GM18517 (cell line): Measurements from ENCODE around the gene TMEM271.

ENCODE experiments used
- ATAC-seq: cut with Tn5 transposase; IDR thresholded peaks from one replicate; pipeline ENCODE4 v1.9.1; 2021; ENCODE audit warnings: mild to moderate bottlenecking, moderate library complexity; ENCODE audit not compliant: unreplicated experiment

TMEM271 gene

DNA sequence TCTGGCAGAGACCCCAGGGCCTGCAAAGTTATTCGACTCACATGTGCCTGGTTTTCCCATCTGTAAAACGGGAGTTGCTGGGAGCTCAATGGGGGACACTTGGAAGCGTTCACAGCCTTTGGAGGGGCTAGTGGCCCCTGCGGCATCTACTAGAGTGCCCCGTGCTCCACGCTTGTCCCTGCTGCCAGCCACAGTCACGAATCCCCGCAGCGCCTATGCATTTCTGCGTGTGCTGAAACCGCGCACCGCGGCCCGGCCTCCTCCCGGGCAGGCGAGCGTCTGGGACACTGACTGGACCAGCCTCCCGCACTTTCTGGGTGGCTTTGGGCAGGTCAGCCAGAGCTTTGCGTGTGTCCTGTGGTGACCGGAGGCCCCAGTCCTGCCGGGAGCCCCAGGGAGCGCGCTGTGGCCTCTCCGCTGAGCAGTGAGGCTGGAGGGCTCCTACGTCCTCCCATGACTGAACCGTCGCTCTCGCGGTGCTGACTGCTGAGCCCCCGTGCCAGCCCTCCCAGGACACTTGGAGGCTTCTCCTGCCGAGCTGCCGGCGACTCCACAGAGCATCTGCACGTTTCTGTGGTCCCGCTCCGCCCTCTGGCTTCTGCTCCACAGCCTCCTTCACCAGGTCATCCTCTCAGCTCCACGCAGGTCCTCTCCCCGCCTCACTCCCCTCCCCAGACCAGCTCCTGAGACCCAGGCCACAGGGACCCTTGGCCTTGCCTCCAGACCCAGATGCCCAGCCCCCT, 40.7 kb downstream of the TMEM271 start:
- ATAC-seq, result no peak

DNA sequence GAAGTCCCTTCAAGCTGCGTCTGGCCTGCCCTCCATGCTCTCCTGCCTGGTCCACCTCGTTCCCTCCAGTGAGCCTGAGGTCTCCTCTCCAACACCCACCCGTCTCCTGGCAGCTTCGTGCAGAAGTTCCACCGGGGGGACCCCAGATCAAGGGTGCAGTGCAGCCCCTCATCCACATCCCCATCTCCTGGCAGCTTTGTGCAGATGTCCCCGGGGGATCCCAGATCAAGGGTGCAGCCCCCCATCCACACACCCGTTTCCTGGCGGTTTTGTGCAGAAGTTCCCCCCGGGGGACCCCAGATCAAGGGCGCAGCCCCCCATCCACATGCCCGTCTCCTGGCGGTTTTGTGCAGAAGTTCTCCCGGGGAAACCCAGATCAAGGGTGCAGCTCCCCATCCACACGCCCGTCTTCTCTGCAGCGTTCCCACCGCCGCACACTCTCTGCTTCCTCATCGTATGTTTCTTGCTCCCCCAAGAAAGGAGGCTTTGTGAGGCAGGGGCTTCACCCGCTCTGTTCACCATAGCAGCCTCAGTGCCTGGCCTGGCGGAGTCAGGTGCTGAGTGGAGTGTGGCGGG, 41.4 kb downstream of the TMEM271 start:
- no peak for ATAC-seq

DNA sequence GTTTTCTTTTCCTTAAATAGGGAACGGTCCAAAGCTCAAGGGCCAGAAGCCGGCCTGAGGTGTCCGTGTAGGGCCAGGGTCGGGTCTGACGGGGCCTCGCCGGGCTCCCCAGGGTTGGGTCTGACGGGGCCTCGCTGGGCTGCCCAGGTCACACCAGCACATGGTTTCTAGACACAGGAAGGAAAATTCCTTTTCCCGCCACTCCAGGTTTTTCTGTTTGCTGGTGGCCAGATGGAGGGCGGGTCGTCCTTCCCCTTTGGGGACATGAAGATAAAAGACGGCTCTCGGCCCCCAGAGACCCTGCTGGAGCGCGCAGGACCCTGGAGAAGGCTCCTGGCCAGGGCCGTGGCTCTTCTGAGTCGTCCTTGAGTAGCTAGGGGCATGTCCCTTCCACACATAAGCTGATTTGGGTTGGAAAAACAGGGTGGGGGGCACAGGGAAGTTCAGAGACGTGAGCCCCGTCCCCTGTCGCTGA, 42.0 kb downstream of the TMEM271 start:
- no peak for ATAC-seq

DNA sequence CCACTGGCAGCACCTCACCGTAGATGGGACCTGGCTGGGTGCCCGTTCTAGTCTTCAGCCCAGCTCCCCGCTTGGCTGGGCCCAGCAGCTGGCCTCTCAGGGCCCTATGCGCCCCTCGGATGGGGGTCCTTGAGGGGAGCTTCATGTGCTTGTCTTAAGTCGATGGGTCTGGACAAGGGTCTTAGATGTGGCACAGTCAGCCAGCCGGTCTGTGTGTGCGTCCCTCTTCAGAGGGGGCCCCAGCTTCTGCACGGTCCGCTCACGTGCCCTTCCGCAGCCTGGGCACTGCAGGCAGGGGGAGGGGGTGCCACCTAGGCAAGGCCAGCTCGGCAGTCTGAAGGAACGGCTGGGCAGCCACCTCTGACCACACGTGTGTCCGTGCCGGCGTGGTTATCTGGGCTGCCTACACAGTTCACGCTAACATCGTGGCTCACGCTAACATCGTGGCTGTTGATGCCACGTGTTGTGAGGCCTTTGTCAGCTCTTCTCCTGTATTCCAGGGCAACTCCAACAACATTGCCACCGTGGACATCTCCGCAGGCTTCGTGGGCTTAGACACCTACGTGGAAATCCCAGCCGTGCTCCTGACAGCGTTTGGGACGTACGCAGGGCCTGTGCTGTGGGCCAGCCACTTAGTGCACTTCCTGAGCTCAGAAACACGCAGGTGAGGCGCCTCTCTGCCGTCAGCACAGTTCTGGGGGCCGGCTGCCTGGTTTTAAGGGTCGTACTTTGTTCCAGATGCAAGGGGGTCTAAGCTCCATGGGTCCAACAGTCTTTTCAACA, 42.6 kb downstream of the TMEM271 start:
- no peak for ATAC-seq

DNA sequence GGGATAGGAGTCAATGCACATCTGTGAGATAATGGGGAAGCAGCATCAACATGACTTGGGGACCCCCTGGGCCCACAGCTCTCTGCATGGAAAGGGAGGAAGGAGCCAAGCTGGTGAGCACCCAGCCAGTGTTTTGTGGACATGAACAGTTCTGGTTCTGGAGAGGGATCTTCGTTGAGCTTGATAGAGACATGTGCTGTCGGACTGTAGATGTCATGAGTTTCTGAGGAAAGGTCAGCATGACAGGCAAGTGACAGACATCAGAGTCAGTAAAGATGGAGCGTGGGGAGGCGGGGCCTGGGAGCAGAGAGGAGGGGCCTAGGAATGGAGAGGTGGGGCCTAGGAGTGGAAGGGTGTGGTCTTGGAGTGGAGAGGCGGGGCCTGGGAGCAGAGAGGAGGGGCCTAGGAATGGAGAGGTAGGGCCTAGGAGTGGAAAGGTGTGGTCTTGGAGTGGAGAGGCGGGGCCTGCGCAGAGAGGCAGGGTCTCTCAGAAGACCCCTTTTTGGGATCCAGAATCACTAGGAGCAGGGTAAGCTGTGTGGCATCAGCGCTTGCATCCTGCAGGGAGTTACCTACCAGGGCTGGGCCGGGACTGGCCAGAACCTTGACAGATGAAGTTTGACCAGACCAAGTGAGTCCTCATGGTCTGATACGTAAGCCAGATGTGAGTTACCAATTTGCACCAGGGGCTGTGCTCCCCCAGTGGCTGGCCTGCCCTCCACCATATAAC, 43.3 kb downstream of the TMEM271 start:
- no peak for ATAC-seq

DNA sequence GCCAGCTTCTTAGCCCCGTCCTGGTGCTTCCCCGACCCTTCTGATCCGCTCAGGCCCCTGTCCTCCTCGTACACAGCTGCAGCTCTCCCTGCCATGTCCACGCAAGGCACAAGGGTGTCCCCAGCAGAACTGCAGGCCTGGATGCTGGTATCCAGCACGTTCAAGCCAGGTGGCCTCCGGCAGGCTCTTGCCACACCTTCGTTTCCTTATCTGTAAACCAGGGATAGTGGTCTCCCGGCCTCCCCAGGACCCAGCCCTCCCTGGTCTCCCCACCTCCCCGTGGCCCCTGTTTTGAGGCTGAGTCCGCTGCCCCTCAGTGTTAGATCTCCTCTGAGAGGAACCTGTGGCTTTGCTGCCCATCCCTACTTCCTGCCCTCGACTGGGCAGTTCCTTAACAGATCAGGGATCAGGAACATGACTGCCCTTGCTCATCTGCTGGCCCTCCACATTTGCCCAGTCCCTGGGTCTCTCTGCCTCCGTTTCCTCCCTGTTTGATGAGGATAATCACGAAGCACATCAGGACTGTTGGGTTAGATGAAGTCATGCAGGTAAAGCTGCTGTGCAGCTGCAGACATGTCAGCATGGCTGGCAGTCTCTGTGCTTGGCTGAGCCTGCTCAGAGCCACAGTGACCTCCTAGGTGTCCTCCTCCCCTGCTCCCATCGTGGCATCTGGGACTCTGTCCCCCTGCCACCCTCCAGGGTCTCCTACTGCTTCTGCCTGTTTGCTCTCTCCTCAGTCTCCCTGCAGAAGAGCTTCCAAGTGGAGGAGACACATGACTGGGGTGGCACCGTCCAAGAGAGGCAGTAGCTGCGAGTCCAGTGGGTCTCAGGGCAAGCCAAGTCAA, 44.2 kb downstream of the TMEM271 start:
- ATAC-seq, result no peak

DNA sequence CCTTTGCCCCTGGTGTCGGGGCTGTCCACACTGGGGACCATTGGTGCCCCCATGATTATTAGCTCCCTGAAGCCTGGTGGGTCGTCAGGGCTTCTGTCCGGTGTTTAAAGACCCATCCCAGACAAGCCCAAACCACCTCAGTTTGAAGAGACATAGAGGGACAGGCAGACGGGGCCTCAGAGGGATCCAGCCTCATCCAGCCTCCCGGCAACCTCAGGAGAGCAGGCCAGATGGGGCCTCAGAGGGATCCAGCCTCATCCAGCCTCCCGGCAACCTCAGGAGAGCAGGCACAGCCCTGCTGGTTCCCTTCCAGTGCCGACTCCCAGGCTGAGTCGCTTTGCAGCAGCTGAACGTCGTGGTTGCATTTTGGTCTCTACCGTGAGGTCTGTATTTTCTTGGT, 45.0 kb downstream of the TMEM271 start:
- ATAC-seq, result no peak

DNA sequence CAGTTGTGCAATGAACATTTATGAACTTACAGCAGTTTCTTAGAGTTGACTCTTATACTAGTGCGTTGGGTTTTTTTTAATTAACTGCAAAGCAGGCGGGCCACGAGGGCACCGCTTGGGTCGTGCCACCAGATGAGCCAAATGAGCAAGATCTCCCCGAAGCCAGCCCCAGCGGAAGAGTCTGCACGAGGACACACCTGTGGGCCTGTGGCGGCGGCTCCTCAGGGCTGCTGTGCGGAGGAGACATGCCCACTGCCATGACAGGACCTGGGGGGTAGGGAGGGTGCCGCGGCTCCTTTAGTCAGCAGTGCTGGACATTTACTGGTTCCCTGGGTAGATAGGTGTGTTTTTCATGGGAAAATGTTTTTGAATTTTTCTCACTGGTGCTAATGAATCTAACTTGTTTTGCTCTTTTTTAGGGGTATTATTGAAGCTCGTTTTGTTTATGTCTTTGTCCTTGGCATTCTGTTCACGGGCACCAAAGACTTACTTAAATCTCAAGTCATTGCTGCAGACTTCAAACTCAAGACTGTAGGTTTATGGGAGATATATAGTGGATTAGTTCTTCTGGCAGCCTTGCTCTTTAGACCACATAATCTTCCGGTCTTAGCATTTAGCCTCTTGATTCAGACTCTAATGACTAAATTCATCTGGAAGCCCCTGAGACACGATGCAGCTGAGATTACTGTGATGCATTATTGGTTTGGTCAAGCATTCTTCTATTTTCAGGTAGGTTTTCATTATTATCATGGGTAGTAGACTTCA, 45.9 kb downstream of the TMEM271 start:
- no peak for ATAC-seq

DNA sequence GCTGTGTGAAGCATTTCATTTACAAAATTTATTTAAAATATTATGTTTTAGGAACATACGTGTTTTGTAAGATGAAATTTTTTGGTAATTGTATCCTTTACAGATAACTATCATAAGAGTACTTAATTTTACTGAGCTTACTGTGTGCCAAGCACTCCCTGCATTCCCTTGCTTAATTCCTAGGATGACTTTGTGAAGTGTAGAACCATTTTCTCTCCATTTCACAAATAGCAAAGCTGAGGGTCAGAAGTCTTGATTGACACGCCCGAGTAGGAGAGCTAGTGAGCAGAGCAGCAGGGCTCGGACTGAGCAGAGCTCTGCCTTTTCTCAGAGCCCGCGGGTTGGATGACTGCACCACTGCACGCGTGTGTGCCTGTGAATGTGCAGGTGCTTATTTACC, 46.5 kb downstream of the TMEM271 start:
- ATAC-seq, result no peak

DNA sequence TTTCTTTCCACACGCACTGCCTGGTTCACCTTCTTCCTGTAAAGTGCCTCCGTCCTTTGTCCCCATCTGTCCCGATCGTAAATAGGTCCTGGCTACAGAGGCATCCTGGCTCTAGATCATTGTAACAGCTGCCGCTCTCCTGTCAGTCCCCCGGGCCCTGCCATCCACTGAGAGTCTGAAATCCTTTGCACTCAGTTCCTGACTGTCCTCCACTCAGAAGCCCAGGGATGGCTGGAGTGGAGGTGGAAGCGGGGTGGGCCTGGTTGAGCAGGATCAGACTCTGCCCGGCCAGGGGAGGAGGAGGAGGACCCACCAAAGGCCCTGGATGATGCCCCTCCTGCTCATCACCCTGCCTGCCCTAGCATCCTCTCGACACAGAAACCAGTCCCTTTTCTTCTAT, 47.3 kb downstream of the TMEM271 start:
- no peak for ATAC-seq

DNA sequence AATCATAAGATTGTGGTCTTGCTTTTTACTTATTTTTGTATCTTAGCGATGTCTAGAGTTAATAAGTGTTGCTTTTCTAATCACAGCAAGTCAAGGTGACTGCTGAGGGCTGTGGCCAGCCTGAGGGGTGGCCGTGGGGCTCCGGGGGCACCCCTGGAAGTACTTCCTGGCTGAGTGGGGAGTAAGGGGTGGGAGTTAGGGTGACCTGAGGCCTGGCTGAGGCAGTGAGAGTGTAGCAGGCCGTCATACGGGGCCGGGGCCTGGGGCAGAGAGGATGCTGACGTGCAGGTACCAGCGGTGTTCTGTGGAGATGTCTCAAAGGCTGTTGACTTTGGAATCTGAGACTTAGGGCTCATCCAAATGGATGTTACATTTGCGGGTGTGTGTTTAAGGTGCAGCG, 47.8 kb downstream of the TMEM271 start:
- ATAC-seq, result no peak

DNA sequence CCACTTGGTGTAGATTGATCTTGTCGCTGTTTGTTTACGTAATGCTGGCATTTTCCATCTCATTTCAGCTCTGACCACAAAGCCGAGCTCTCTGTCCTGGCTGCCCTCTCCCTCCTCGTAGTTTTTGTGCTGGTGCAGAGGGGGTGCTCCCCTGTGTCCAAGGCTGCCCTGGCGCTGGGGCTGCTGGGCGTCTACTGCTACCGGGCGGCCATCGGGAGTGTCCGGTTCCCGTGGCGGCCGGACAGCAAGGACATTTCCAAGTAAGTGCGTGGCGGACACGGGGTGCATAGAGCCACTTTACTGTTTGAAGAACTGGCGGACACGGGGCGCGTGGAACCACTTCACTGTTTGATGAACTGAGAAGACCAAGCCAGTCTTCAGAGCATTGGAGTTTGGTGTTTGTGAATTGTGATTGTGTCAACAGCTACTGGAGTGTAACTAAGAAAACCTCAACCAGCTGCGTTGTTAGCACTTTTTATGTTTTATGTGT, 49.1 kb downstream of the TMEM271 start:
- no peak for ATAC-seq

DNA sequence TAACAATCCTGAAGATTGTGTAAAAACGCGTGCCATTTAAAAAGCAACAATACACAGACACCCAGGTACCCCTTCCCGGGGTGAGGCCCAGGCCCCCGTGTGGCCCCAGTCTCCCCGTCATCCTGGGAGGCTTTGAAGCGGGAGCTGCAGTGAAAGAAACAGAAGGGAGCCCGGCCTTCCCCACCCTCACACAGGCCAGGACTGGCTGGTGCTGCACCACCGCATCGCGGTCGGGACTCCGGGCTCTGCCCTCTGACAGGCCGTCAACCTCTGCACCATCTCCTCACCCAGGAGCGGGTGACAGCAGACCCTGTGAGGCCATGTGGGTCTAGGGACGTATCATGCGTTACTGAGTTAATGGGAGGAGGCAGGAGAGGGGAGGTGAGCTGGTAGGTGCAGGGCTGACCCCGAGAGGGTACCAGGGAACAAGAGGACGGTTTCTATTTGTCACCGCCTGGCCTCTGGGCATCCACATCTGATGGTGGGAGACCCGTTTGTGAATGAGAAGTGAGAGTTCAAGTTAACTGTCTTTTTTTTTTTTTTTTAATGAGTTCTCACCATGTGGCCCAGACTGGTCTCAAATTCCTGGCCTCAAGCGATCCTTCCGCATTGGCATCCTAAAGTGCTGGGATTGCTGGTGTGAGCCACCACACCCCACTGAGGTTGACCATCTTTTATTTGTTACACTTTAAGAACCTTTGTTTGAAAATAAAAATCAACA, 49.7 kb downstream of the TMEM271 start:
- no peak for ATAC-seq

DNA sequence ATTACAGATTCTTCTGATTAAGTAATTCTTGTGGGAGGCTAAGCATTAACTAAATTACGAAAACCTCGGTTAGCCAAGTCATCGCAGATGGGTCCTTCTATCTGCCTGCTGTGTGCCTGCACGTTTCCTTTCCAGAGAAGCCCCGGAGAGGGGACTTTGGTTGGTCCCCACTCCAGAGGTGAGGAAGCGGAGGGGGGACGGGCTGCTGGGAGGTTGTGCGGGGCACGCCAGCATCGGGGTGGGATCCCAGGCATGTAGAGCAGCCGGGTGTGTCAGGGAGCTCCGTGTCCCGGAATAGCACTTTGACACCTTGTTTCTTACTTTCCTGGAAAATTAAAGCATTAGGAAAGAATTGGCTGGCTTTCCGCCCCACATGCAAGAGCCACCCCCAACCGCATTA, 50.4 kb downstream of the TMEM271 start:
- ATAC-seq, result no peak

DNA sequence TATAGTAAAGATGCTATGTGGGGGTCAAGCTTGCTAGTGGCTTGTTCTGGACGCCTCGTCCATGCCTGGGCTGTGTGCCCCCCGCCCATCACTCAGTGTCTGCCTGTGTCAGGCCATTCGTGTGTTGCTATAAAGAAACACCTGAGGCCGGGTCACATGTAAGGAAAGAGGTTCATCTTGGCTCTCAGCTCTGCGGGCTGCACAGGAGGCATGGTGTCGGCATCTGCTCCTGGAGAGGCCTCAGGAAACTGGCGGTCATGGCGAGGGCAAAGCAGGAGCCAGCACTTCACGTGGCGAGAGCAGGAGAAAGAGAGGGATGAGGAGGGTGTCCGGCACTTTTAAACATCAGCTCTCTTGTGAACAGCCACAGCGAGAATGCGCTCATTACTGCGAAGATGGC, 51.9 kb downstream of the TMEM271 start:
- ATAC-seq, result no peak
